ENCODE measurements around the gene C19orf73. TPM values are rescaled to one million over a fixed set of nuclear protein-coding genes. Genes with fewer than 3 reads are reported as not detected.

C19orf73 gene
- total and polyA plus RNA-seq, 5 experiments from 2014 or later, result 1.6 to 7.0 (median 3.0) TPM

GRCh38 chr19:49069026-49069425 lies 49.9 kb downstream of the C19orf73 start:
- no peak overlapping the region for H3K4me3 Mint-ChIP-seq
- POLR2A ChIA-PET, result interaction anchor here (0.6 kb wide), 1 partner anchor 155 kb away, joined by 4 read pairs; no protein-coding TSS in a partner anchor

More at GRCh38 chr19:49069026-49069425, 49.9 kb downstream of the C19orf73 start:
- Mint-ChIP-seq H3K36me3 (peaks cover 0 to 26% (median 9%) of the 10 kb centered on the region in 3 donors), H3K9me3 (peaks cover 0 to 15% (median 0%) of the 10 kb centered on the region in 9 donors), H3K27ac (no peak overlapping the region), H3K27me3 (peaks cover 39 to 78% (median 66%) of the 10 kb centered on the region in 5 donors), H3K4me1 (peaks cover 8 to 15% (median 13%) of the 10 kb centered on the region in 4 donors)
- DNase-seq, result no peak
- ATAC-seq, result no peak

Other genes starting within 250 kb of the C19orf73 start
- gene PPP1R15A, start 246.7 kb downstream of the C19orf73 start, total RNA-seq, result 10 to 100 TPM; 56.9 to 59.9 TPM
- gene PPP1R15A, start 246.7 kb downstream of the C19orf73 start, polyA plus RNA-seq, result 10 to 100 TPM; 17.2 to 47.3 (median 43.1) TPM
- gene TULP2, start 220.4 kb downstream of the C19orf73 start, total RNA-seq, result not detected
- gene TULP2, start 220.4 kb downstream of the C19orf73 start, polyA plus RNA-seq, result under 1 TPM in 1 of 3 donors, not detected in 2; 0.08 TPM
- gene NUCB1, start 218.8 kb downstream of the C19orf73 start, total RNA-seq, result 100 to 1,000 TPM; 106 to 113 TPM
- 100 to 1,000 TPM in 1 of 3 donors, 10 to 100 TPM in 2; 48.6 to 119 (median 82.5) TPM for gene NUCB1, start 218.8 kb downstream of the C19orf73 start, polyA plus RNA-seq
- 1 to 10 TPM; 1.8 to 2.3 TPM for gene DHDH, start 185.4 kb downstream of the C19orf73 start, total RNA-seq
- gene DHDH, start 185.4 kb downstream of the C19orf73 start, polyA plus RNA-seq, result 1 to 10 TPM in 2 of 3 donors, under 1 TPM in 1; 0.67 to 2.4 (median 2.0) TPM
- 100 to 1,000 TPM; 170 to 181 TPM for gene BAX, start 164.3 kb downstream of the C19orf73 start, total RNA-seq
- gene BAX, start 164.3 kb downstream of the C19orf73 start, polyA plus RNA-seq, result 10 to 100 TPM; 58.5 to 97.1 (median 83.1) TPM
- gene FTL, start 153.8 kb downstream of the C19orf73 start, total RNA-seq, result 1,000 to 10,000 TPM; 1,370 to 1,435 TPM
- 1,000 to 10,000 TPM; 4,833 to 4,899 (median 4,886) TPM for gene FTL, start 153.8 kb downstream of the C19orf73 start, polyA plus RNA-seq
- gene GYS1, start 125.8 kb downstream of the C19orf73 start, total RNA-seq, result 10 to 100 TPM; 45.9 to 47.9 TPM
- gene GYS1, start 125.8 kb downstream of the C19orf73 start, polyA plus RNA-seq, result 10 to 100 TPM; 17.9 to 31.0 (median 22.3) TPM
- gene RUVBL2, start 125.3 kb downstream of the C19orf73 start, total RNA-seq, result 10 to 100 TPM; 30.4 to 32.0 TPM
- gene RUVBL2, start 125.3 kb downstream of the C19orf73 start, polyA plus RNA-seq, result 10 to 100 TPM; 47.5 to 66.1 (median 62.0) TPM
- not detected for gene LHB, start 102.1 kb downstream of the C19orf73 start, total RNA-seq
- gene LHB, start 102.1 kb downstream of the C19orf73 start, polyA plus RNA-seq, result not detected
- not detected for gene CGB3, start 94.8 kb downstream of the C19orf73 start, total RNA-seq
- gene CGB3, start 94.8 kb downstream of the C19orf73 start, polyA plus RNA-seq, result not detected
- not detected for gene CGB2, start 87.3 kb downstream of the C19orf73 start, total RNA-seq
- not detected for gene CGB2, start 87.3 kb downstream of the C19orf73 start, polyA plus RNA-seq
- not detected for gene CGB1, start 82.2 kb downstream of the C19orf73 start, total RNA-seq
- not detected for gene CGB1, start 82.2 kb downstream of the C19orf73 start, polyA plus RNA-seq
- gene CGB5, start 75.3 kb downstream of the C19orf73 start, total RNA-seq, result not detected
- gene CGB5, start 75.3 kb downstream of the C19orf73 start, polyA plus RNA-seq, result not detected
- not detected for gene CGB8, start 70.0 kb downstream of the C19orf73 start, total RNA-seq
- not detected for gene CGB8, start 70.0 kb downstream of the C19orf73 start, polyA plus RNA-seq
- gene CGB7, start 61.4 kb downstream of the C19orf73 start, total RNA-seq, result not detected
- gene CGB7, start 61.4 kb downstream of the C19orf73 start, polyA plus RNA-seq, result not detected
- gene NTF4, start 54.3 kb downstream of the C19orf73 start, total RNA-seq, result not detected
- gene NTF4, start 54.3 kb downstream of the C19orf73 start, polyA plus RNA-seq, result not detected
- gene KCNA7, start 46.4 kb downstream of the C19orf73 start, total RNA-seq, result not detected
- gene KCNA7, start 46.4 kb downstream of the C19orf73 start, polyA plus RNA-seq, result not detected
- gene SNRNP70, start 33.7 kb downstream of the C19orf73 start, total RNA-seq, result 100 to 1,000 TPM; 706 to 741 TPM
- 10 to 100 TPM; 42.3 to 63.4 (median 50.2) TPM for gene SNRNP70, start 33.7 kb downstream of the C19orf73 start, polyA plus RNA-seq
- 10 to 100 TPM; 15.7 to 16.2 TPM for gene LIN7B, start 4.8 kb downstream of the C19orf73 start, total RNA-seq
- 1 to 10 TPM; 5.5 to 9.2 (median 5.6) TPM for gene LIN7B, start 4.8 kb downstream of the C19orf73 start, polyA plus RNA-seq
- gene PPFIA3, start 401 bp upstream of the C19orf73 start, total RNA-seq, result 1 to 10 TPM; 3.6 to 4.7 TPM
- gene PPFIA3, start 401 bp upstream of the C19orf73 start, polyA plus RNA-seq, result under 1 TPM in 2 of 3 donors, not detected in 1; 0.20 to 0.58 TPM
- gene HRC, start 36.3 kb upstream of the C19orf73 start, total RNA-seq, result not detected
- not detected for gene HRC, start 36.3 kb upstream of the C19orf73 start, polyA plus RNA-seq
- not detected for gene TRPM4, start 38.6 kb upstream of the C19orf73 start, total RNA-seq
- not detected for gene TRPM4, start 38.6 kb upstream of the C19orf73 start, polyA plus RNA-seq
- gene SLC6A16, start 206.0 kb upstream of the C19orf73 start, total RNA-seq, result 1 to 10 TPM; 6.0 to 6.9 TPM
- 1 to 10 TPM in 2 of 3 donors, under 1 TPM in 1; 0.97 to 1.5 (median 1.4) TPM for gene SLC6A16, start 206.0 kb upstream of the C19orf73 start, polyA plus RNA-seq
- gene CD37, start 216.3 kb upstream of the C19orf73 start, total RNA-seq, result 100 to 1,000 TPM; 328 to 337 TPM
- gene CD37, start 216.3 kb upstream of the C19orf73 start, polyA plus RNA-seq, result 100 to 1,000 TPM; 148 to 192 (median 177) TPM
- under 1 TPM; 0.21 to 0.49 TPM for gene TEAD2, start 243.3 kb upstream of the C19orf73 start, total RNA-seq
- gene TEAD2, start 243.3 kb upstream of the C19orf73 start, polyA plus RNA-seq, result under 1 TPM in 1 of 3 donors, not detected in 2; 0.07 TPM
- not detected for gene DKKL1, start 244.7 kb upstream of the C19orf73 start, total RNA-seq
- not detected for gene DKKL1, start 244.7 kb upstream of the C19orf73 start, polyA plus RNA-seq